Left renal pelvis (tissue), 4 donors: ENCODE measurements around the gene PCDHA6. TPM values are rescaled to one million over a fixed set of nuclear protein-coding genes. Genes with fewer than 3 reads are reported as not detected.
"Not testable (repeated sequence)": the region's sequence is repeated elsewhere in the genome, so short reads cannot be mapped to it uniquely, and the experiment has no call there.

ENCODE experiments used
- DNase-seq, 4 donors: peaks; one replicate each; pipeline ENCODE4 v3.0.0-alpha.2; 2013; ENCODE audit warnings: low read depth in 4 of 4, low spot score in 3 of 4
- polyA plus RNA-seq, 4 donors: library from polyadenylated mRNA; unstranded; fragments of 120-200 nt; gene quantifications; one replicate each; pipeline ENCODE4 v1.2.1, GENCODE V29; 2013; ENCODE audit not compliant: insufficient read length in 4 of 4

The PCDHA6 gene
- polyA plus RNA-seq, 4 donors: 0.26 to 0.79 (median 0.46) TPM

DNA sequence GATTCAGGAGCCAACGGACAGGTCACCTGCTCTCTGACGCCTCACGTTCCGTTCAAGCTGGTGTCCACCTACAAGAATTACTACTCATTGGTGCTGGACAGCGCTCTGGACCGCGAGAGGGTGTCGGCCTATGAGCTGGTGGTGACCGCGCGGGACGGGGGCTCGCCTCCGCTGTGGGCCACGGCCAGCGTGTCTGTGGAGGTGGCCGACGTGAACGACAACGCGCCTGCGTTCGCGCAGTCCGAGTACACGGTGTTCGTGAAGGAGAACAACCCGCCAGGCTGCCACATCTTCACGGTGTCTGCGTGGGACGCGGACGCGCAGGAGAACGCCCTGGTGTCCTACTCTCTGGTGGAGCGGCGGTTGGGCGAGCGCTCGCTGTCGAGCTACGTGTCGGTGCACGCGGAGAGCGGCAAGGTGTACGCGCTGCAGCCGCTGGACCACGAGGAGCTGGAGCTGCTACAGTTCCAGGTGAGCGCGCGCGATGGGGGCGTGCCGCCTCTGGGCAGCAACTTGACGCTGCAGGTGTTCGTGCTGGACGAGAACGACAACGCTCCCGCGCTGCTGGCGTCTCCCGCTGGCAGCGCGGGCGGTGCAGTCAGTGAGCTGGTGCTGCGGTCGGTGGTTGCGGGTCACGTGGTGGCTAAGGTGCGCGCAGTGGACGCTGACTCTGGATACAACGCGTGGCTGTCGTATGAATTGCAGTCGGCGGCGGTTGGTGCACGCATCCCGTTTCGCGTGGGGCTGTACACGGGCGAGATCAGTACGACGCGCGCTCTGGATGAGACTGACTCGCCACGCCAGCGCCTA lies 29.6 kb downstream of the PCDHA6 start:
- DNase-seq: no peak

DNA sequence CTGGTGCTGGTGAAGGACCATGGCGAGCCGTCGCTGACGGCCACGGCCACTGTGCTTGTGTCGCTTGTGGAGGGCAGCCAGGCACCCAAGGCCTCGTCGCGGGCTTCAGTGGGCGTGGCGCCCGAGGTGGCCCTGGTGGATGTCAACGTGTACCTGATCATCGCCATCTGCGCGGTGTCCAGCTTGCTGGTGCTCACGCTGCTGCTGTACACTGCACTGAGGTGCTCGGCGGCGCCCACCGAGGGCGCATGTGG lies 30.2 kb downstream of the PCDHA6 start:
- no peak for DNase-seq

DNA sequence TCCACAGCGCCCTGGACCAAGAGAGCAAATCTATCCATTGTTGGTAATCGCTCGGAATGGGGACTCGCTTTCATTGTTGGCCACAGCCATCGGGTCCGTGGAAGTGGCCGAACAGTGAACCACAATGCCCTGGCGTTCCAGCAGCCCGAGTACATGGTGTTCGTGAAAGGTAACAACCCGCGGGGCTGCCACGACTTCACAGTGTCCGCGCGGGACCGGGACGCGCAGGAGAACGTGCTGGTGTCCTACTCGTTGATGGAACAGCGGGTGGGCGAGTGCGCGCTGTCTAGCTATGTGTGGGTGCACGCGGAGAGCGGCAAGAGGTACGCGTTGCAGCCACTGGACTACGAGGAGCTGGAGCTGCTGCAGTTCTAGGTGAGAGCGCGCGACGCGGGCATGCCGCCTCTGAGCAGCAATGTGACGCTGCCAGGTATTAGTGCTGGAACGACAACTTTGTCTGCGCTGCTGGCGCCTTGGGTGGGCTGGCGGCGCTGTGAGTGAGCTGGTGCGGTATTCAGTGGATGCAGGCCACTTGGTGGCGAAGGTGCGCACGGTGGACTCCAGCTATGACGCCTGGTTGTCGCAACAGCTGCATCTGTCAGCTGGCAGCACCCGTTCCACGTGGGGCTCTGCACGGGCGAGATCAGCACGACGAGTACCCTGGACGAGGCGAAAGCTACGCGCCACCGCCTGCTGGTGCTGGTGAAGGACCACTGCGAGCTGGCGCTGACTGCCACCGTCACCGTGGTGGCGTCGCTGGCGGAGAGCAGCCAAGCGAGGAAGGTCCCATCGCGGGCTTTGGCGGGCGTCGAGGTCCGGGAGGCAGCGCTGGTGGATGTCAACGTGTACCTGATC lies 34.9 kb downstream of the PCDHA6 start:
- DNase-seq: no peak

DNA sequence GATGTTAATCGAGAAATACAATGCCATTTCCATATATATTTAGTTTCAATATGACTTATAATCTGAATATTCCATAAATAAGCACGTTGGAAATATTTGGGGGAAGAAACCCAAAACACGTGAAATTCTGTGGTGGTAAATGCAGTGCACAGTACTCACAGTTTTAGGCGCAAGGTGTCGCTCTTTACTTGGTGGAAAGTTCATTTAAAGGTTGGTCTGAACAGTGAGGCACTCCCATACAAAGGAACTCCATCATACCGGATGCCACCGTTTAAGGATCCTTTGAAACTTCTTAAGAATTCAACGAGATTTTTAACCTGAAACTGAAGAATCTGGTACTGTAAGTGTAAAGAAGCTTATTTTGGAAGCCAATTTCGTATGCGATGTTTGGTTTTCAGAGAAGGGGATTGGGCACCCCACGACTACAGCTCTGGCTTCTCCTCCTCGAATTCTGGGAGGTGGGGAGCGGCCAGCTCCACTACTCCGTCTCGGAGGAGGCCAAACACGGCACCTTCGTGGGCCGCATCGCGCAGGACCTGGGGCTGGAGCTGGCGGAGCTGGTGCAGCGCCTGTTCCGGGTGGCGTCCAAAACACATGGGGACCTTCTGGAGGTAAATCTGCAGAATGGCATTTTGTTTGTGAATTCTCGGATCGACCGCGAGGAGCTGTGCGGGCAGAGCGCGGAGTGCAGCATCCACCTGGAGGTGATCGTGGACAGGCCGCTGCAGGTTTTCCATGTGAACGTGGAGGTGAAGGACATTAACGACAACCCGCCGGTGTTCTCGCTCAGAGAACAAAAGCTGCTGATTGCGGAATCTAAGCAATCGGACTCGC lies 41.2 kb downstream of the PCDHA6 start, which contains the start of gene PCDHA11:
PCDHA11 (plus strand) TSS at position 237 of the 834 bp plus-strand sequence; CDS start at position 384, 147 bp downstream.
- DNase-seq: no peak

DNA sequence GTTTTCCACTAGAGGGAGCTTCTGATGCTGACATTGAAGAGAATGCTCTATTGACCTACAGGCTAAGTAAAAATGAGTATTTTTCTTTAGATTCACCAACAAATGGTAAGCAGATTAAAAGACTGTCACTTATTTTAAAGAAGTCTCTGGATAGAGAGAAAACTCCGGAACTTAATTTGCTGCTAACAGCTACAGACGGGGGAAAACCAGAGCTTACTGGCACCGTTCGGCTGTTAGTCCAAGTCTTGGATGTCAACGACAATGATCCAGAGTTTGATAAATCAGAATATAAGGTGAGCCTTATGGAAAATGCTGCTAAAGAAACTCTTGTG lies 41.8 kb downstream of the PCDHA6 start:
- DNase-seq: no peak

DNA sequence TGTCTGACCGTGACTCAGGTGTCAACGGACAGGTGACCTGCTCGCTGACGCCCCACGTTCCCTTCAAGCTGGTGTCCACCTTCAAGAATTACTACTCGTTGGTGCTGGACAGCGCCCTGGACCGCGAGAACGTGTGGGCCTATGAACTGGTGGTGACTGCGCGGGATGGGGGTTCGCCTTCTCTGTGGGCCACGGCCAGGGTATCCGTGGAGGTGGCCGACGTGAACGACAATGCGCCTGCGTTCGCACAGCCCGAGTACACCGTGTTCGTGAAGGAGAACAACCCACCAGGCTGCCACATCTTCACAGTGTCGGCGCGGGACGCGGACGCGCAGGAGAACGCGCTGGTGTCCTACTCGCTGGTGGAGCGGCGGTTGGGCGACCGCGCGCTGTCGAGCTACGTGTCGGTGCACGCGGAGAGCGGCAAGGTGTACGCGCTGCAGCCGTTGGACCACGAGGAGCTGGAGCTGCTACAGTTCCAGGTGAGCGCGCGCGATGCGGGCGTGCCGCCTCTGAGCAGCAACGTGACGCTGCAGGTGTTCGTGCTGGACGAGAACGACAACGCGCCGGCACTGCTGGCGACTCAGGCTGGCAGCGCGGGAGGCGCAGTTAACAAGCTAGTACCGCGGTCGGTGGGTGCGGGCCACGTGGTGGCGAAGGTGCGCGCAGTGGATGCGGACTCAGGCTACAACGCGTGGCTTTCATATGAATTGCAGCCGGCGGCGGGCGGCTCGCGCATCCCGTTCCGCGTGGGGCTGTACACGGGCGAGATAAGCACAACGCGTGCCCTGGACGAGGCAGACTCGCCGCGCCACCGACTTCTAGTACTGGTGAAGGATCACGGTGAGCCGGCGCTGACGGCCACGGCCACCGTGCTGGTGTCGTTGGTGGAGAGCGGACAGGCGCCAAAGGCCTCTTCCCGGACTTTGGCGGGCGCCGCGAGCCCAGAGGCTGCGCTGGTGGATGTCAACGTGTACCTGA lies 42.8 kb downstream of the PCDHA6 start:
- no peak for DNase-seq

DNA sequence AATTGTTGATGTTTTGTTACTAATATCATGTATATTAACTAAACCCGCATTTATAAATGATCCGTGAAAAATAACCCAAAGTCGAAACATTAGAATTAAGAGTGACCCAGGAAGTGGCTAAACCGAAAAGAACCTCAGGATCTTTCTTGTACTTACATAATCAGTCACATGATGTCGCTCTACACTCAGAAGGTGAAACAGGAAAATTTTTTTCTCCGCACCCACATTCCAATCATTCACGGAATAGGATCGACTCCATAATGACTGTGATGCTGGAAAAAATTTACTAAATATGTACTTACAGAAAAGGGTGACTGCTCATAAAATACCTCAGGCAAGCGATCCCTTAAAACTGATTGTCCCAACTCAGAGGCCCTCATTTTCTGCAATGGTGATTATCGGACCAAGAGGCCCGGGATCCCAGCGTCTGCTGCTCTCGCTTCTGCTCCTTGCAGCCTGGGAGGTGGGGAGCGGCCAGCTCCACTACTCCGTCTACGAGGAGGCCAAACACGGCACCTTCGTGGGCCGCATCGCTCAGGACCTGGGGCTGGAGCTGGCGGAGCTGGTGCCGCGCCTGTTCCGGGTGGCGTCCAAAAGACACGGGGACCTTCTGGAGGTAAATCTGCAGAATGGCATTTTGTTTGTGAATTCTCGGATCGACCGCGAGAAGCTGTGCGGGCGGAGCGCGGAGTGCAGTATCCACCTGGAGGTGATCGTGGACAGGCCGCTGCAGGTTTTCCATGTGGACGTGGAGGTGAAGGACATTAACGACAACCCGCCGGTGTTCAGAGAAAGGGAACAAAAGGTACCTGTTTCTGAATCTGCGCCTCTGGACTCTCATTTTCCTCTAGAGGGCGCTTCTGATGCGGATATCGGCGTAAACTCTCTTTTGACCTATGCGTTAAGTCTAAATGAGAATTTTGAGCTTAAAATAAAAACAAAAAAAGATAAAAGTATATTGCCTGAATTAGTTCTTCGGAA lies 47.6 kb downstream of the PCDHA6 start, which contains the start of gene PCDHA12:
PCDHA12 (plus strand) TSS at position 224 of the 981 bp plus-strand sequence; CDS start at position 389, 165 bp downstream.
- no peak for DNase-seq

DNA sequence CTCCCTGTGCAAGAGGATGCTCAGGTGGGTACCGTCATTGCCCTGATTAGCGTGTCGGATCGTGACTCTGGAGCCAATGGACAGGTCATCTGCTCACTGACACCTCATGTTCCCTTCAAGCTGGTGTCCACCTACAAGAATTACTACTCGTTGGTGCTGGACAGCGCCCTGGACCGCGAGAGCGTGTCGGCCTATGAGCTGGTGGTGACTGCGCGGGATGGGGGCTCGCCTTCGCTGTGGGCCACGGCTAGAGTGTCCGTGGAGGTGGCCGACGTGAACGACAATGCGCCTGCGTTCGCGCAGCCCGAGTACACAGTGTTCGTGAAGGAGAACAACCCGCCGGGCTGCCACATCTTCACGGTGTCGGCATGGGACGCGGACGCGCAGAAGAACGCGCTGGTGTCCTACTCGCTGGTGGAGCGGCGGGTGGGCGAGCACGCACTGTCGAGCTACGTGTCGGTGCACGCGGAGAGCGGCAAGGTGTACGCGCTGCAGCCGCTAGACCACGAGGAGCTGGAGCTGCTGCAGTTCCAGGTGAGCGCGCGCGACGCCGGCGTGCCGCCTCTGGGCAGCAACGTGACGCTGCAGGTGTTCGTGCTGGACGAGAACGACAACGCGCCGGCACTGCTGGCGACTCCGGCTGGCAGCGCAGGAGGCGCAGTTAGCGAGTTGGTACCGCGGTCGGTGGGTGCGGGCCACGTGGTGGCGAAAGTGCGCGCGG lies 48.9 kb downstream of the PCDHA6 start:
- not testable (repeated sequence) for DNase-seq

DNA sequence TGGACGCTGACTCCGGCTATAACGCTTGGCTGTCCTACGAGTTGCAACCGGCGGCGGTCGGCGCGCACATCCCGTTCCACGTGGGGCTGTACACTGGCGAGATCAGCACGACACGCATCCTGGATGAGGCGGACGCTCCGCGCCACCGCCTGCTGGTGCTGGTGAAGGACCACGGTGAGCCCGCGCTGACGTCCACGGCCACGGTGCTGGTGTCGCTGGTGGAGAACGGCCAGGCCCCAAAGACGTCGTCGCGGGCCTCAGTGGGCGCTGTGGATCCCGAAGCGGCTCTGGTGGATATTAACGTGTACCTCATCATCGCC lies 49.5 kb downstream of the PCDHA6 start:
- no peak for DNase-seq

Other genes starting within 250 kb of the PCDHA6 start
- gene CD14, start 194.8 kb upstream of the PCDHA6 start, polyA plus RNA-seq: 10 to 100 TPM in 2 of 4 donors, 1 to 10 TPM in 2; 9.1 to 52.7 (median 9.9) TPM
- gene TMCO6, start 188.5 kb upstream of the PCDHA6 start, polyA plus RNA-seq: 10 to 100 TPM; 10.2 to 23.4 (median 15.0) TPM
- gene NDUFA2, start 180.3 kb upstream of the PCDHA6 start, polyA plus RNA-seq: 10 to 100 TPM; 49.2 to 94.6 (median 74.6) TPM
- 100 to 1,000 TPM; 116 to 186 (median 162) TPM for gene IK, start 180.1 kb upstream of the PCDHA6 start, polyA plus RNA-seq
- gene WDR55, start 163.1 kb upstream of the PCDHA6 start, polyA plus RNA-seq: 10 to 100 TPM; 11.9 to 20.6 (median 14.4) TPM
- gene DND1, start 154.4 kb upstream of the PCDHA6 start, polyA plus RNA-seq: under 1 TPM in 3 of 4 donors, not detected in 1; 0.10 to 0.37 (median 0.24) TPM
- 10 to 100 TPM; 55.2 to 81.9 (median 67.2) TPM for gene HARS1, start 136.6 kb upstream of the PCDHA6 start, polyA plus RNA-seq
- gene HARS2, start 136.5 kb upstream of the PCDHA6 start, polyA plus RNA-seq: 10 to 100 TPM; 32.2 to 55.7 (median 45.6) TPM
- gene ZMAT2, start 127.5 kb upstream of the PCDHA6 start, polyA plus RNA-seq: 100 to 1,000 TPM in 2 of 4 donors, 10 to 100 TPM in 2; 89.2 to 147 (median 112) TPM
- under 1 TPM in 2 of 4 donors, not detected in 2; 0.03 to 0.06 TPM for gene PCDHA1, start 41.8 kb upstream of the PCDHA6 start, polyA plus RNA-seq
- gene PCDHA2, start 33.1 kb upstream of the PCDHA6 start, polyA plus RNA-seq: under 1 TPM; 0.19 to 0.61 (median 0.32) TPM
- gene PCDHA3, start 26.9 kb upstream of the PCDHA6 start, polyA plus RNA-seq: under 1 TPM; 0.27 to 0.74 (median 0.35) TPM
- gene PCDHA4, start 20.9 kb upstream of the PCDHA6 start, polyA plus RNA-seq: 1 to 10 TPM in 2 of 4 donors, under 1 TPM in 2; 0.37 to 1.5 (median 0.86) TPM
- under 1 TPM in 2 of 4 donors, not detected in 2; 0.11 to 0.22 TPM for gene PCDHA5, start 6.3 kb upstream of the PCDHA6 start, polyA plus RNA-seq
- gene PCDHA7, start 6.3 kb downstream of the PCDHA6 start, polyA plus RNA-seq: under 1 TPM; 0.14 to 0.52 (median 0.33) TPM
- gene PCDHA8, start 13.2 kb downstream of the PCDHA6 start, polyA plus RNA-seq: under 1 TPM in 3 of 4 donors, not detected in 1; 0.08 to 0.22 (median 0.11) TPM
- under 1 TPM in 3 of 4 donors, not detected in 1; 0.03 to 0.12 (median 0.06) TPM for gene PCDHA9, start 20.4 kb downstream of the PCDHA6 start, polyA plus RNA-seq
- gene PCDHA10, start 27.9 kb downstream of the PCDHA6 start, polyA plus RNA-seq: 1 to 10 TPM in 1 of 4 donors, under 1 TPM in 3; 0.10 to 1.4 (median 0.65) TPM
- gene PCDHA11, start 41.0 kb downstream of the PCDHA6 start, polyA plus RNA-seq: under 1 TPM; 0.17 to 0.38 (median 0.24) TPM
- gene PCDHA12, start 47.3 kb downstream of the PCDHA6 start, polyA plus RNA-seq: under 1 TPM; 0.04 to 0.82 (median 0.14) TPM
- gene PCDHA13, start 54.2 kb downstream of the PCDHA6 start, polyA plus RNA-seq: under 1 TPM in 3 of 4 donors, not detected in 1; 0.07 to 0.33 (median 0.09) TPM
- under 1 TPM; 0.09 to 0.52 (median 0.11) TPM for gene PCDHAC1, start 98.3 kb downstream of the PCDHA6 start, polyA plus RNA-seq
- gene PCDHAC2, start 138.5 kb downstream of the PCDHA6 start, polyA plus RNA-seq: 1 to 10 TPM in 2 of 4 donors, under 1 TPM in 2; 0.62 to 1.6 (median 1.0) TPM
- under 1 TPM; 0.04 to 0.15 (median 0.10) TPM for gene PCDHB1, start 223.4 kb downstream of the PCDHA6 start, polyA plus RNA-seq